H1 (cell line): Measurements from ENCODE around the gene GPC6. TPM values are rescaled to one million over a fixed set of nuclear protein-coding genes. Genes with fewer than 3 reads are reported as not detected.

Experiments used
- ASH2L ChIP-seq: fragments of 200-600, 300-600 bp; sonication (generic); IDR thresholded peaks from one replicate; pipeline ENCODE4 v1.7.1; 2017; ENCODE audit warnings: low read length
- CHD1 ChIP-seq: IDR thresholded peaks from 2 replicates; pipeline ENCODE4 v1.6.1; 2012; ENCODE audit warnings: low read depth, low read length, improper control_type of control experiment
- CHD2 ChIP-seq: IDR thresholded peaks from 2 replicates; pipeline ENCODE4 v1.6.1; 2012; ENCODE audit warnings: low read length, improper control_type of control experiment
- CHD7 ChIP-seq: fragments of 300-600 bp; sonication (generic); IDR thresholded peaks from 2 replicates; pipeline ENCODE4 v1.7.1; 2012; ENCODE audit warnings: low read length, moderate library complexity, mild to moderate bottlenecking, inconsistent platforms; ENCODE audit not compliant: insufficient replicate concordance
- E2F6 ChIP-seq: IDR thresholded peaks from 2 replicates; pipeline ENCODE4 v1.6.1; 2012; ENCODE audit warnings: inconsistent platforms
- SIN3A ChIP-seq, 2 experiments: IDR thresholded peaks in 1 of 2; conservative IDR thresholded peaks in 1 of 2; 2 replicates each; pipeline ENCODE4 v1.6.1; 2011 to 2012; ENCODE audit warnings: low read length in 2 of 2, improper control_type of control experiment in 1 of 2, low read depth in 1 of 2, mild to moderate bottlenecking in 1 of 2
- TAF7 ChIP-seq: optimal IDR thresholded peaks from 2 replicates; pipeline ENCODE3; 2011; ENCODE audit warnings: low read depth, mild to moderate bottlenecking, inconsistent platforms, low read length, moderate library complexity, borderline replicate concordance
- polyA plus RNA-seq, 7 experiments: library from polyadenylated mRNA; depleted of rRNA in 3 of 7; stranded (reverse) in 5 of 7; unstranded in 2 of 7; fragments of >200 nt in 5 of 7; fragments of 200-250 nt in 2 of 7; gene quantifications; 1 replicate in 5 of 7; 2 replicates in 1 of 7; 4 replicates in 1 of 7; pipeline versions ENCODE4 v1.2.1 to v1.2.3, GENCODE V29; 2011 to 2013; ENCODE audit warnings: missing spikeins in 2 of 7, mixed read lengths in 2 of 7
- total RNA-seq: library from RNA; stranded (reverse); fragmentation: NEBNext Ultra II Directional; extraction: Animal tissue kit (Norgen Biotek cat#: 25700); gene quantifications from 2 replicates; pipeline ENCODE4 v1.2.1, GENCODE V29; 2021

The GPC6 gene
- total and polyA plus RNA-seq, 2 of the 8 experiments (the other 6 are each of a cell fraction or from before 2014, with no cell fraction given): 5.4 to 12.0 TPM

DNA sequence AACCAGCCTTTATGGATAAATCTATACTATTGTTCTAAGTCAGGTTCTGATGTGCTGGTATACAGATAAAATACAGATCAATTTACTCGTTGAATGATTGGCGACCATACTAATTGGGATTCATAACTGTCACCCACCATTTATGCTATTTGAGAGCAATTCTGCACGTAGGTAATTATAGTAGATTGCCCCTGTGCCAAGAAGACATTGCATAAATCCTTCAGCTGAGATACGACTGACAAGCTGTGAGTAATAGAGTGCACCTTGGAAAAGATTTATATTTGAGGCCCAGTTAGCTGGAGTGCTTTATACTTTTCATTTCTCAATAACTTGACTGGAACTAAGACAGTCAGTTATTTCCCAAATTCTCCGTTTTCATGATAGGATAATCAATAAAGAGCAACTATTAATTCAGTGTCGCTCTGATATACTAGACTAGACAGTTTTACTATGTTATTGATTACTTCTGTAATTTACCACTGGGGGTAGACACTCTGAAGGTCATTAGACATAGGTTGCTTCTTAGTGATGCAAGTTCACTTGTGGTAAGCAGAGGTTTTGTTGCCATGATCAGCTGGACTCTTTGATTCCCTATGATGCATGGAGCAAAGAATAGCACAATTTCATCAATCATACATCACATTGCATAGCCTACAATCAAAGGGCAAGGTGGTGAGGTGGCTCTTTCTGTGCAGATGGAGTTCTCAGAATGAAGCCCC is 536.3 kb downstream of the GPC6 start (continued):
- no peak for TF ChIP-seq CHD7
- TF ChIP-seq TAF7: no peak
- no peak for TF ChIP-seq SIN3A (conservative IDR thresholded peaks at IDR 0.05 in 1 of 2, IDR thresholded peaks at IDR 0.05 in 1 of 2; ENCODE audit: low read depth in 1 of 2, low read length in 2 of 2)
- TF ChIP-seq E2F6: no peak
- TF ChIP-seq CHD2: no peak
- no peak for TF ChIP-seq ASH2L
- TF ChIP-seq CHD1: no peak
